ENCODE data around the gene DNAJC17.

Gene DNAJC17

DNA sequence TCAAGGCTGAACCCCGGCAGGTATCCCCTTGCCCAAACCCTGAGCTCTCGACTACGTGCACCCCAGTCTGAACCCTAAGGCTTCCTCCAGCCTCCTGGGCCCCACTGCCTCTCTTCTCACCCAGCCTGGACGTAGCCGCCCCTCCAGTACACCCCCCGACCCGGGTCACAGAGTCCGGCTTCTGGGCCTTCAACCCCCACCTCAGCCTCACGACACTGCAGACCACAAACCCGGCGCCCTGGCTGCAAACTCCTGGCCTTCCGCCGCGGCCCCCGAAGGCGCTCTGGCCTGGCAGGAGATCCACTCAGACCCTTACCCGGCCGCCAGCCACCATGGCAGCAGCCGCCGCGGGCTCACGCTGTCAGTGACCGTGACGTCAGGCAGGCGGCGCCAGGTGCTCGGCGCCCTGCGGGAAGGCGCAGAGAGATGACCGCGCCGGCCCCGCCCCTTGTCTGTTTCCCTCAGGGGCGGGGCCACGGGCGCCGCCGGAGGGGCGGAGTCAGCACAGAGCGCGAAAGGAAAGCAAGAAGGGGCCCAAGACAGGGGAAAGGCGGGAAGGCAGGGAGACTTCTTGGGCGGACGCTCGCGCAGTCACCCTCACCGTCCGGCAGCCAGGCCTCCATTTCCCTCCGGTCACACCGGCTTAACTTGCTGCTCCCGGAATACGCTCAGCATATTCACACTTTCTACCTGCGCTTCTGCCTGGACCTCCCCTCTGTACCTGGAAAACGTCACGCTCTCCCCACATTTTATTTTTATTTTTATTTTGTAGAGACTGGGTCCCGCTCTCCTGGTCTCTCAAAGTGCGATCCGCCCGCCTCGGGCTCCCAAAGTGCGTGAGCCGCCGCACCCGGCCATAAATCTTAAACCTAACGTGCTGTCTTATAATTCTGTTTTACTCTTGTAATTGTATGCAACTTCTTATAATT, 52.1 kb downstream of the DNAJC17 start, which contains the start of gene RMDN3:
RMDN3 (minus strand) TSS at position 372 of the 929 bp plus-strand sequence. CDS start 471 bp downstream, outside the sequence.
- TF ChIP-seq, protein P1, sequence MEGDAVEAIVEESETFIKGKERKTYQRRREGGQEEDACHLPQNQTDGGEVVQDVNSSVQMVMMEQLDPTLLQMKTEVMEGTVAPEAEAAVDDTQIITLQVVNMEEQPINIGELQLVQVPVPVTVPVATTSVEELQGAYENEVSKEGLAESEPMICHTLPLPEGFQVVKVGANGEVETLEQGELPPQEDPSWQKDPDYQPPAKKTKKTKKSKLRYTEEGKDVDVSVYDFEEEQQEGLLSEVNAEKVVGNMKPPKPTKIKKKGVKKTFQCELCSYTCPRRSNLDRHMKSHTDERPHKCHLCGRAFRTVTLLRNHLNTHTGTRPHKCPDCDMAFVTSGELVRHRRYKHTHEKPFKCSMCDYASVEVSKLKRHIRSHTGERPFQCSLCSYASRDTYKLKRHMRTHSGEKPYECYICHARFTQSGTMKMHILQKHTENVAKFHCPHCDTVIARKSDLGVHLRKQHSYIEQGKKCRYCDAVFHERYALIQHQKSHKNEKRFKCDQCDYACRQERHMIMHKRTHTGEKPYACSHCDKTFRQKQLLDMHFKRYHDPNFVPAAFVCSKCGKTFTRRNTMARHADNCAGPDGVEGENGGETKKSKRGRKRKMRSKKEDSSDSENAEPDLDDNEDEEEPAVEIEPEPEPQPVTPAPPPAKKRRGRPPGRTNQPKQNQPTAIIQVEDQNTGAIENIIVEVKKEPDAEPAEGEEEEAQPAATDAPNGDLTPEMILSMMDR (IDR thresholded peaks at IDR 0.05; ENCODE audit: extremely low read depth, insufficient read depth, missing control alignments), result no peak

DNA sequence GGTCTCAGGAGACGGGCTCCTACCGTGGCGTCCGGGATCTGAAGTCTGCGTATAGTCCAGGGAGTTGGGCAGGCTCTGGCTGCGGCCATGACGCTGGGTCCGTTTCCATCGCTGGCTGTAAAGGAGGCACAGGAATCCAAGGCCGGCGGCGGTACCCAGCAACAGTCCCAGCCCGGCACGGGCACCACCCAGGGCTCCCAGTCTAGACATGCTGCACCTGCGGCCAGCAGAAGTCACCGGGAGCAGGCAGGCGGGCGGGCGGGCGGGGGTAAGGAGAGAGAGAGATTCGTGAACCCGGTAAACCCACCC, 52.7 kb downstream of the DNAJC17 start:
- TF ChIP-seq, protein P1 (IDR thresholded peaks at IDR 0.05; ENCODE audit: extremely low read depth, insufficient read depth, missing control alignments), result no peak
- no peak for DNase-seq (ENCODE audit: low spot score)
- in situ Hi-C loops (cut with MboI; ENCODE audit: low pct_unique_long_range_greater_than_20kb, low sequenced_read_pairs, unreplicated experiment), result no loop called here

More for the DNA sequence above, 52.1 kb downstream of the DNAJC17 start, which contains the start of gene RMDN3:
- peak; percentile 95 for DNase-seq (ENCODE audit: low spot score)
- in situ Hi-C loops (cut with MboI; ENCODE audit: low pct_unique_long_range_greater_than_20kb, low sequenced_read_pairs, unreplicated experiment), result no loop called here

DNA sequence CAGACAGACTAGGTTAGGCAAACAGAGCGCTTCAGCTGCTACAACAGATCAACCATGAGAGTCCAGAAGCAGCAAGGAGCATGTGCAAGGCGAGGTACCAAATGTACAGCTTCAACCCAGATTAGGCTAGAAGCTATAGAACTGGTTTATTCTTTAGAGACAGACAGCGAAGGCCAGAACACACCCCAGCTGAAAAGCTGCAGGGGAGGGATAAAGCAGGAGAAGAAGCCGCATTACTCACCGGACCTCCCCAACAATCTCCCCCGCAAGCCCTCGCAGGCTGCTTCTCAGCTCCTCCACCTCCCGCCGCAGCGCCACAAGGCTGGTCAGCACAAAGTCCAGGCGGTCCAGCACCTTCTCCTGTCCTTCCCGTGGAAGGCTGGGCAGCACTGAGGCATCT, 55.5 kb downstream of the DNAJC17 start:
- no peak for DNase-seq (ENCODE audit: low spot score)
- in situ Hi-C loops (cut with MboI; ENCODE audit: low pct_unique_long_range_greater_than_20kb, low sequenced_read_pairs, unreplicated experiment), result no loop called here
- TF ChIP-seq, protein P1 (IDR thresholded peaks at IDR 0.05; ENCODE audit: extremely low read depth, insufficient read depth, missing control alignments), result no peak

DNA sequence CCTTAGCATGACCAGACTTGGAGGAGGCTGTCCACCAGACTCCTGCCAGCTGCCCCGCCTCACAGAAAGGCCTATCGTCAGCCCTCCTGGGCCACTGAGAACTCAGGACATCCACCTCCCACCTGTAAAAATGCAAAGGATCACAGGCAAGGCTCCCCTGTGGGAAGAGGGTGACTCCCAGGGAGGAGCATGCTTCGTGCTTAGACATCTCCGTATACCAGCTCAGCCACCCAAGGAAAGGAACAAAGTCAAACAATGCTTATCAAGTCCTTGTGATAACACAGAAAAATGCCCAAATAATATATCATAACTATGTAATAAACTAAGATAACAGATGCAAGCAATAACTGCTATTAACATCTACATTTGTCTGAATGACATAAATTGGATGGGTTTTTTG, 56.4 kb downstream of the DNAJC17 start:
- in situ Hi-C loops (cut with MboI; ENCODE audit: low pct_unique_long_range_greater_than_20kb, low sequenced_read_pairs, unreplicated experiment), result no loop called here
- TF ChIP-seq, protein P1 (IDR thresholded peaks at IDR 0.05; ENCODE audit: extremely low read depth, insufficient read depth, missing control alignments), result no peak
- no peak for DNase-seq (ENCODE audit: low spot score)

DNA sequence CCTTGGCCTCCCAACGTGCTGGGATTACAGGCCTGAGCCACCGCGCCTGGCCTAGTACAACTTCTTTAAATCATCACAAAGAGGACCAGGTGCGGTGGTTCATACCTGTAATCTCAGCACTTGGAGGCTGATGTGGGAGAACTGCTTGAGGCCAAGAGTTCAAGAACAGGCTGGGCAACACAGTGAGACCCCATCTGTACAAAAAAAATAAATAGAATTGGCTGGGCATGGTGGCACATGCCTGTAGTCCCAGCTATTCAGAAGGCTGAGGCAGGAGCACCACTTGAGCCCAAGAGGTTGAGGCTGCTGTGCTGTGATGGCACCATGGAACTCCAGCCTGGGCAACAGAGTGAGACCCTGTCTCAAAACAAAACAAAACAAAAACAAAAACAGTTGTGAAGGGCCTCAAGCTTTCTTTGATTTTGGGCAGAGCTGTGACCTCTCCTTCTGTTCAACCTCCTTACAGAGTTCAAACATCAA, 58.1 kb downstream of the DNAJC17 start:
- in situ Hi-C loops (cut with MboI; ENCODE audit: low pct_unique_long_range_greater_than_20kb, low sequenced_read_pairs, unreplicated experiment), result no loop called here
- no peak for DNase-seq (ENCODE audit: low spot score)
- TF ChIP-seq, protein P1 (IDR thresholded peaks at IDR 0.05; ENCODE audit: extremely low read depth, insufficient read depth, missing control alignments), result no peak

DNA sequence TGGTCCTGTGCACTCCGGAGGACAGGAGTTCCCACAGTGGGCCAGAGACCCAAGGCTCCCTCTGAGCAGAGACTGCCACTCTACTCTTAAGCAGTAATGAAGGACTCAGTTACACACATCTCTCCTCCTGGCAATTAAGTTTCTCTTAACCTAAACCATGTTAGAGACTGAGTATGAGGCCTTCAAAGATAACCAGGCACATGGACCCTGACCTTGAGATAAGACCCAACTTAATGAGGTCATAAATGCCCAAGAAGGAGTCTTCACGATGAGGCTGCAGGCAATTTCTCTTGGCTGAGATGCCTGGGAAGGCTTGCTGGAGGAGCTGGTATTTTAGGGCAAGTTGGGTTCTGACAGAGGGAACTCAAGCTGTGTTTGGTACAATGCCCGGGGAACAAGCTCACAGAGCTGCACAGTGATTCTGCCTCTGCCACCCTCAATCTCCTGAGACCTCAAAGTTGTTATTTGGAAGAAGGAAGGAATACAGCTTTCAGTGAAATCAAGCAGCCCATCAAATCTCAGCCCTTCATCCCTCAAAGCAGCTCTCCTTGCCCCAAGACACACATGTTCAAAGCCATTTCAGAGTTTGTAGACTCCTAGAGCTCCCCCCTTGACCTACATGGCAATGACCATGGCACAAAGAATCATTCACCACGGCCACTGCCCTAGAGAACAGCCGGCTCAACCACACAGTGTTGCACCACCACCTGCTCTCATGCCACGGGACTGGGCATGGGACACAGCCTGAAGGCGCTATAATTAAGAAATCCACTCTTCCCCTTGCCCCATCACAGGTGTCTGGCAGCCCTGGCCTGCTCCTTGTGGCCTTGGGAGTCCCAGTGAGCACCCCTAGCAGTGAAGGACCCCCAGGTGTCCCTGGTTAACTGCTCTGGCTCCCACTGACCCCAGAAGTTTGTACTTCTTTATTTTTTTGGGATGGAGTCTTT, 59.3 kb downstream of the DNAJC17 start:
- TF ChIP-seq, protein P1 (IDR thresholded peaks at IDR 0.05; ENCODE audit: extremely low read depth, insufficient read depth, missing control alignments), result no peak
- DNase-seq (ENCODE audit: low spot score), result no peak
- in situ Hi-C loops (cut with MboI; ENCODE audit: low pct_unique_long_range_greater_than_20kb, low sequenced_read_pairs, unreplicated experiment), result no loop called here
